Measurements from ENCODE around the gene SEPTIN5. TPM values are rescaled to one million over a fixed set of nuclear protein-coding genes. Genes with fewer than 3 reads are reported as not detected.
A peak's percentile ranks its signal among the peaks of the same experiment; 100 is the strongest.

The SEPTIN5 gene
- polyA plus RNA-seq, 1 experiment: 38.8 TPM

DNA sequence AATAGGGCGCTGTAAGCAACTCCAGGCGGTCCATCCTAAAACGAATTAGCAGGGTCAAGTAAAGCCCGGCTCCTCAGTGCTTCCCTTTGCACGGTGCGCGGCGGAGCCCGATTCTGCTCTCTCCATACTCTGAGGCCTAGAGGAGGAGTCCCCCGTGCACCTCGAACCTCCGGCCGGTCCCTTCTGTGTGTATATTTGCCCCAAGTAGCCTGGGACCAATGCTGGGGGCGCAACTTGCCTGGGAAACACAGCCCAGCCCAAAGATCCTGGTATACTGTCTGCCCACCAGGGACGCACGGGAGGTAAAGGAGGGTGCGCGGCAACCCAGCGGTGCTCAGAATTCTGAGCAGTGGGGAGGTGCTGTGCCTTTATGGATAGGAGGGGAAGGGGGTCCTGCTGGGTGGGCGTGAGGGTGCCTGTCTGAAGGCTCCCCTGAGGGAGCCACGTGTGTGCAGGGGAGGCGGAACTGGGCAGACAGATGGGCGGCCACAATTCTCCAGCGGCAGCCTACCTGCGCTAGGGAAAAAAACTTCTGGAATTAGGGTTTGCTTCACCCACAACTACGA lies 41.5 kb downstream of the SEPTIN5 start:
- ChIA-PET POLR2A (no interaction called here), CTCF (interaction anchor here (0.8 to 4.0 kb wide), 7 partner anchors 11 to 155 kb away, joined by 3 to 22 read pairs (median 3); no protein-coding TSS in a partner anchor)
- TF ChIP-seq, protein P1, sequence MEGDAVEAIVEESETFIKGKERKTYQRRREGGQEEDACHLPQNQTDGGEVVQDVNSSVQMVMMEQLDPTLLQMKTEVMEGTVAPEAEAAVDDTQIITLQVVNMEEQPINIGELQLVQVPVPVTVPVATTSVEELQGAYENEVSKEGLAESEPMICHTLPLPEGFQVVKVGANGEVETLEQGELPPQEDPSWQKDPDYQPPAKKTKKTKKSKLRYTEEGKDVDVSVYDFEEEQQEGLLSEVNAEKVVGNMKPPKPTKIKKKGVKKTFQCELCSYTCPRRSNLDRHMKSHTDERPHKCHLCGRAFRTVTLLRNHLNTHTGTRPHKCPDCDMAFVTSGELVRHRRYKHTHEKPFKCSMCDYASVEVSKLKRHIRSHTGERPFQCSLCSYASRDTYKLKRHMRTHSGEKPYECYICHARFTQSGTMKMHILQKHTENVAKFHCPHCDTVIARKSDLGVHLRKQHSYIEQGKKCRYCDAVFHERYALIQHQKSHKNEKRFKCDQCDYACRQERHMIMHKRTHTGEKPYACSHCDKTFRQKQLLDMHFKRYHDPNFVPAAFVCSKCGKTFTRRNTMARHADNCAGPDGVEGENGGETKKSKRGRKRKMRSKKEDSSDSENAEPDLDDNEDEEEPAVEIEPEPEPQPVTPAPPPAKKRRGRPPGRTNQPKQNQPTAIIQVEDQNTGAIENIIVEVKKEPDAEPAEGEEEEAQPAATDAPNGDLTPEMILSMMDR (IDR thresholded peaks at IDR 0.05; ENCODE audit: insufficient read depth, low read depth, low read length): no peak
- Histone ChIP-seq H3K36me3 (ENCODE audit: control insufficient read depth, insufficient read depth, low read length) (no peaks in the 10 kb centered on the region), H3K27me3 (ENCODE audit: control insufficient read depth, insufficient read depth, low read length) (peaks cover 40% of the 10 kb centered on the region), H3K4me3 (ENCODE audit: low read depth, low read length) (no peak overlapping the region)
- DNase-seq (ENCODE audit: low read depth): no peak

DNA sequence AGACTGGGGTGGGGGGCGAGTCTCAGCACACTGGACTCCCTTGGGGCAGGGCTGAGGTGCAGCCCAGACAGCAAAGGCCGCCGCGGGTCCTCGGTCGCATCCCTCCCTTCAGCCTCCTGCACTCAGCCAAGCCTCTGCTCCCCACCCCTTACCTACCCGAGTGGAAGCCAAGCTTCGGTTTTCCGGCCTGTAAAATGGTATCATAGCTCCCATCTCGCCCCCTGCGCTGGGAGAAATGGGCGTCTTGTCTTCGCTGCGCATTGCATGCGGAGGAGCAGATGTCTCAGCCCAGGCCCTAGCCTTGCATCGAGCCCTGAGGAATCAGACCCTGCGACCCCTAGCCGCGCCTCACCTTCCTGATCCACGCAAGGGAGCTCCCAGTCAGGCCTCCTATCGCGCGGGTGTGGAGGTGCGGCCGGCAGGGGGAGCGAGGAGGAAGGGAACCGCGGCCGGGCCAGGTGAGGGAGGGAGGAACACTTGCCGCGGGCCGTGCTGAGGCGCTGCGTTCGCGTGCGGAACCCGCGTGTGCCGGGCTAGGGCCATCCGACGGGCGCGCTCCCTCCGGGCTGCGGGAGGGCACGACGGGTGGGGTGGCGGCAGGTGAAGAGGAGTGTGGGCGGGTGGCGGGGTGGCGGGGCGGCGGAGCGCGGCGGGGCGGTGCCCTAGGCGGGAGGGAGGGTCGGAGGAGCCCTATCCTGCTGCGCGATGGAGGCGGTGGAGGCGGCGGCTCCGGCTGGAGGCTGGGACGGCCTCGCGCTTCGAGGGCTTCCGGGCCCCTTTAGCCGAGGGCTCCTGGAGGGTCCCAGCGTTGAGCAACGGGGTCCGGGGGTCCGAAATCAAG lies 42.2 kb downstream of the SEPTIN5 start:
- ChIA-PET CTCF (interaction anchor here (0.8 to 4.0 kb wide), 10 partner anchors 10 to 154 kb away, joined by 3 to 22 read pairs (median 3); no protein-coding TSS in a partner anchor), POLR2A (no interaction called here)
- H3K27me3 ChIP-seq (ENCODE audit: control insufficient read depth, insufficient read depth, low read length): peaks cover 40% of the 10 kb centered on the region
- H3K36me3 ChIP-seq (ENCODE audit: control insufficient read depth, insufficient read depth, low read length): no peaks in the 10 kb centered on the region
- TF ChIP-seq, protein P1 (IDR thresholded peaks at IDR 0.05; ENCODE audit: insufficient read depth, low read depth, low read length): peak; percentile 53
- no peak for DNase-seq (ENCODE audit: low read depth)
- no peak overlapping the region for H3K4me3 ChIP-seq (ENCODE audit: low read depth, low read length)

DNA sequence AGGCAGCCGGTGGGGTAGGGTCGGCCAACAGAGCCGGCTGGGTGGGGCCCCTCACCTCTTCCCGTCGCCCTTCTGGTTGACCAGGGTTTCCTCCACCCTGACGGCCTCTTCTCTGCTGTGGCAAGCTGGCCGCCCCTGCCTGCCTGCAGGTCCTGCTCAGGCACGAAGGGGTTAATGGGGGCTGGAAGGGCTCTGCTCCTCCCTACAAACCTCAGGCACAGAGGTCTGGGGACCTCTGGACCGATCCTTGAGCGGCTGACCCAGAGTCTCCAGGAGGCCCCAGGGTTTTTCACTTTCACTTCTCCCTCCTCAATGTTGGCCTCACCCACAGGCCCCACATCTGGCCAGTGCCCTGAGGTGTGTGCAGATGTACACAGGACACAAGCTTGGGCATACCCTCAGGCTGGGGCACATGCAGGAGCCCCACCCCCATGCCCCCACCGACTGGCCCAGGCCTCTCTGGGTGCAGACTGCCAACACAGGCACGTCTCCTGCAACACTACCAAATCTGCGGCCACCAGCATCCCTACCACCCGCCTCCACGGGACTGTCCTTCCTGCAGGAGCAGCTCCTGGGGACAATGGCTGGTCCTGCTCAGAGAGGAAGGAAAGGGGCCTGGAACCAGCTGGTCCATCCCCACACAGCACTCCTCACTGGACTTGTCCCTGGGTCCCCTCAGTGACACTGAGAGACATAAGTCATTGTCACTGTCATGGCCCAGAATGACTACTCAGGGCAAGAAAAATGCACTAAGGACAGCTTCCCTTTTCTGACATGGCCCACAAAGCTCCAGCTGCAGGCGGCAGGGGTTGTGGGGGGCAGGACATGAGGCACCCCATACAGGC lies 43.1 kb downstream of the SEPTIN5 start:
- H3K4me3 ChIP-seq (ENCODE audit: low read depth, low read length): no peak overlapping the region
- peaks cover 40% of the 10 kb centered on the region for H3K27me3 ChIP-seq (ENCODE audit: control insufficient read depth, insufficient read depth, low read length)
- ChIA-PET POLR2A (no interaction called here), CTCF (interaction anchor here (0.9 to 4.0 kb wide), 11 partner anchors 9 to 156 kb away, joined by 3 to 22 read pairs (median 3); partner anchors contain the start of genes GNB1L and RTL10)
- H3K36me3 ChIP-seq (ENCODE audit: control insufficient read depth, insufficient read depth, low read length): no peaks in the 10 kb centered on the region
- TF ChIP-seq, protein P1 (IDR thresholded peaks at IDR 0.05; ENCODE audit: insufficient read depth, low read depth, low read length): no peak
- DNase-seq (ENCODE audit: low read depth): no peak

DNA sequence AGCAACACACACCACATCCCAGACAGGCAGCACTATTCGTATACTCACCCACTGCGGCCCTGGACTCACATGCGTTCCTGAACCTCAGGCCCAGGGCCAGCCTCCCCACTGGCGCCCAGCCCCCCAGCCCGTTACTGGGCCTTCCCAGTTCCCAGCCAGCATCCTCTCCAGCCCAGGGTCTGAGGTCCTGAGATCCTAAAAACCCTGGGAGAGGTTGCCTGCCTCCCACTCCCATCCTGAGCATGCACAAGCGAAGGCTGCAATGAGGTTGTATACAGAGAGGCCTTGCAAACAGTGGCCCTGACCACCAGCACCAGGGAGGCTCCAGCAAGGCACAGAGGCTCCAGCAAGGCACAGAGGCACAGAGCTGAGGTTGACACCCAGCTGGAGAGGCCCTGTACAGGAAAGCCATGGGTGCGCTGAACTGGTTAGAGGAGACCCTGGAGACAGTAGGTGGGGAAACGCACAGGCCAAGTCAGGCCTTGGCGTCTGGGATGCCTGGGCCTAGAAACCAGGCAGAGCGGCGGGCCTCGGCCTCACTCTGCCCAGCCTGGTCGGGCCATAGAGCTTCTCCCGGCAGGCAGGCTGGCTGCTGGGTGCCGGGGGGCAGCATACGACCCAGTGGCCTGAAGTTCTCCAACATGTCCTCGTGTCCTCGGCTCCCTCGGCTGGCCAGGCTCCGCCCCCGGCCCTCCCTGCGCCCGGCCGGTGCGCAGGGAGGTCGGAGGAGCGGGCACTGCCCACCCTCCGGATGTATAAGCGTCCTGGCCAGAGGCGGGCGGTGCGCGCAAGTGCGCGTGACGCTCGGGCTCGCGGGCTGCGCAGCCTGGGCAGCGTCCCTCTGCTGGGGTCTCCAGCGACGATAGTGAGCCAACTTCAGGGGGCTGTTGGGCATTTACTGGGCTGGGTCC lies 43.9 kb downstream of the SEPTIN5 start:
- Histone ChIP-seq H3K36me3 (ENCODE audit: control insufficient read depth, insufficient read depth, low read length) (no peaks in the 10 kb centered on the region), H3K27me3 (ENCODE audit: control insufficient read depth, insufficient read depth, low read length) (peaks cover 40% of the 10 kb centered on the region), H3K4me3 (ENCODE audit: low read depth, low read length) (no peak overlapping the region)
- CTCF ChIA-PET: interaction anchor here (0.6 to 4.0 kb wide), 9 partner anchors 9 to 155 kb away, joined by 3 to 22 read pairs (median 3); partner anchors contain the start of genes GNB1L and RTL10
- POLR2A ChIA-PET: no interaction called here
- TF ChIP-seq, protein P1 (IDR thresholded peaks at IDR 0.05; ENCODE audit: insufficient read depth, low read depth, low read length): no peak
- no peak for DNase-seq (ENCODE audit: low read depth)

Data from BJ (cell line).